Measurements from ENCODE around the gene PGM1. TPM values are rescaled to one million over a fixed set of nuclear protein-coding genes. Genes with fewer than 3 reads are reported as not detected.

PGM1 gene
- total and polyA plus RNA-seq, 10 of the 15 experiments (the other 5 are each of a cell fraction or from before 2014, with no cell fraction given) = 22.5 to 72.6 (median 50.8) TPM

GRCh38 chr1:63663873-63664272, 70.7 kb downstream of the PGM1 start:
- in situ Hi-C loops (cut with MboI) (no loop called here), intact Hi-C loops (cut with micrococcal nuclease; ENCODE audit: unreplicated experiment) (no loop called here)
- Histone ChIP-seq H3K36me3 (ENCODE audit: control insufficient read depth in 2 of 2, insufficient read depth in 2 of 2, low read length in 1 of 2) (peaks cover 2 to 5% of the 10 kb centered on the region in 2 experiments; a peak in 3 of 4 replicates), H3K4me1 (ENCODE audit: control insufficient read depth, insufficient read depth, low read length) (no peaks in the 10 kb centered on the region), H3K4me2 (ENCODE audit: control insufficient read depth, insufficient read depth) (no peak overlapping the region), H4K20me1 (ENCODE audit: control insufficient read depth, insufficient read depth) (no peaks in the 10 kb centered on the region), H3K9ac (ENCODE audit: control insufficient read depth, insufficient read depth, low read length) (no peak overlapping the region), H3K27me3 (replicated peaks in 1 of 2; ENCODE audit: control insufficient read depth in 2 of 2, insufficient read depth in 2 of 2, low read length in 1 of 2) (no peaks in the 10 kb centered on the region), H2AFZ (ENCODE audit: control insufficient read depth, low read depth, low read length) (no peak overlapping the region), H3K4me3 (no peak overlapping the region), H3K79me2 (ENCODE audit: control insufficient read depth, insufficient read depth, low read length) (no peaks in the 10 kb centered on the region), H3K9me3 (replicated peaks; ENCODE audit: control insufficient read depth, insufficient read depth, low read length) (no peaks in the 10 kb centered on the region), H3K27ac (ENCODE audit: control insufficient read depth, insufficient read depth) (no peak overlapping the region)
- ATAC-seq (no peak), FAIRE-seq (no peak), DNase-seq (ENCODE audit: low read depth, low spot score) (no peak)
- RAD21 ChIA-PET (ENCODE audit: unreplicated experiment) = no interaction called here
- TF ChIP-seq RBBP5 (conservative IDR thresholded peaks at IDR 0.05) (no peak), RAD51 (IDR thresholded peaks at IDR 0.05) (no peak), BHLHE40 (IDR thresholded peaks at IDR 0.05; ENCODE audit: borderline replicate concordance in 1 of 2, low read depth in 2 of 2, low read length in 1 of 2) (no peak), RCOR1 (conservative IDR thresholded peaks at IDR 0.05; ENCODE audit: low read depth, low read length) (no peak)
- no TSS peak for BruUV-seq (replicated peaks)
- POLR2A ChIA-PET = no interaction called here
- CTCF ChIA-PET = interaction anchor here (0.6 to 1.1 kb wide), 2 partner anchors 28 to 238 kb away, joined by 4 to 5 read pairs; no protein-coding TSS in a partner anchor
- 77% methylated on average over 5 of the region's 5 CpGs for WGBS (ENCODE audit: insufficient coverage, insufficient replicate concordance, low lambda C conversion rate, missing lambda C conversion rate)
- SMC1A ChIA-PET (ENCODE audit: uncharacterized antibody, unreplicated experiment) = no interaction called here

- intact Hi-C loops (cut with micrococcal nuclease; ENCODE audit: unreplicated experiment) (no loop called here), in situ Hi-C loops (cut with MboI) (no loop called here)
- no peaks in the 10 kb centered on the region for H3K4me1 ChIP-seq (ENCODE audit: control insufficient read depth, insufficient read depth, low read length)
- H3K9me3 ChIP-seq (replicated peaks; ENCODE audit: control insufficient read depth, insufficient read depth, low read length) = no peaks in the 10 kb centered on the region
- H3K4me3 ChIP-seq = no peak overlapping the region
- ChIA-PET SMC1A (ENCODE audit: uncharacterized antibody, unreplicated experiment) (interaction anchor here (1.0 kb wide), 1 partner anchor 17 kb away, joined by 3 read pairs; no protein-coding TSS in a partner anchor), POLR2A (interaction anchor here (0.7 kb wide), 1 partner anchor 727 kb away, joined by 3 read pairs; no protein-coding TSS in a partner anchor), CTCF (interaction anchor here (0.6 to 1.1 kb wide), 2 partner anchors 27 to 237 kb away, joined by 4 to 5 read pairs; no protein-coding TSS in a partner anchor), RAD21 (ENCODE audit: unreplicated experiment) (no interaction called here)
- TF ChIP-seq ZNF207 (IDR thresholded peaks at IDR 0.05; ENCODE audit: borderline replicate concordance) = no peak
- no peak for TF ChIP-seq GATAD2B (conservative IDR thresholded peaks at IDR 0.05; ENCODE audit: low read depth)
- no peak for TF ChIP-seq NBN (IDR thresholded peaks at IDR 0.05)
- no peak for TF ChIP-seq PAX5 (IDR thresholded peaks at IDR 0.05; ENCODE audit: borderline replicate concordance, low read depth, low read length)
- TF ChIP-seq YY1 (IDR thresholded peaks at IDR 0.05; ENCODE audit: low read depth, low read length) = no peak
- no peak for TF ChIP-seq SUPT20H (IDR thresholded peaks at IDR 0.05; ENCODE audit: borderline replicate concordance, control insufficient read depth, low read depth, low read length)
- TF ChIP-seq SP1 (IDR thresholded peaks at IDR 0.05; ENCODE audit: low read depth, low read length) = no peak
- TF ChIP-seq NFXL1 (IDR thresholded peaks at IDR 0.05; ENCODE audit: borderline replicate concordance) = no peak
- H3K27ac ChIP-seq (ENCODE audit: control insufficient read depth, insufficient read depth) = no peak overlapping the region
- no peak overlapping the region for H2AFZ ChIP-seq (ENCODE audit: control insufficient read depth, low read depth, low read length)
- DNase-seq (ENCODE audit: low read depth, low spot score) (no peak), ATAC-seq (no peak), FAIRE-seq (no peak)
- peaks cover 1 to 5% of the 10 kb centered on the region in 2 experiments; a peak in 3 of 4 replicates for H3K36me3 ChIP-seq (ENCODE audit: control insufficient read depth in 2 of 2, insufficient read depth in 2 of 2, low read length in 1 of 2)
- no peaks in the 10 kb centered on the region for H4K20me1 ChIP-seq (ENCODE audit: control insufficient read depth, insufficient read depth)
- H3K27me3 ChIP-seq (replicated peaks in 1 of 2; ENCODE audit: control insufficient read depth in 2 of 2, insufficient read depth in 2 of 2, low read length in 1 of 2) = no peaks in the 10 kb centered on the region
- no peak overlapping the region for H3K9ac ChIP-seq (ENCODE audit: control insufficient read depth, insufficient read depth, low read length)
- WGBS (ENCODE audit: insufficient coverage, insufficient replicate concordance, low lambda C conversion rate, missing lambda C conversion rate) = 96% methylated on average over 2 of the region's 2 CpGs
- H3K4me2 ChIP-seq (ENCODE audit: control insufficient read depth, insufficient read depth) = no peak overlapping the region
- H3K79me2 ChIP-seq (ENCODE audit: control insufficient read depth, insufficient read depth, low read length) = no peaks in the 10 kb centered on the region
- BruUV-seq (replicated peaks) = no TSS peak
Observed at GRCh38 chr1:63664742-63665141, 71.5 kb downstream of the PGM1 start.

All from GM12878 (cell line).